ENCODE data around the gene SLC16A4.

DNA sequence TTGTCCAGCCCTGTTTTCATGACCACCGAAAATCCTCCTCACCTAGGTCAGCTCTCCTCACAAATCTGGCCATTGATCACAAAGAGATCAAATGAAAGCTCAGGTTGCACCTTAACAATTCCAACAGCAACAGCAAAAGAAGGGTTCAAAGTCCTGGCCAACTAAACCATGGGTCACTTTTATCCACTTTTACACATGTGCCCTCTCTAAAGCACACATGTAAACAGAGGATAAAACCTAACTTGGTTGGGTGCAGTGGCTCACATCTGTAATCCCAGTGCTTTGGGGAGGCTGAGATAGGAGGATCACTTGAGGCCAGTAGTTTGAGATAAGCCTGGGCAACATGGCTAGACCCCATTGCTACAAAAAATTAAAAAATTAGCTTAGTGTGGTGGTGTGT lies 55.6 kb downstream of the SLC16A4 start:
- TF ChIP-seq, protein P1, sequence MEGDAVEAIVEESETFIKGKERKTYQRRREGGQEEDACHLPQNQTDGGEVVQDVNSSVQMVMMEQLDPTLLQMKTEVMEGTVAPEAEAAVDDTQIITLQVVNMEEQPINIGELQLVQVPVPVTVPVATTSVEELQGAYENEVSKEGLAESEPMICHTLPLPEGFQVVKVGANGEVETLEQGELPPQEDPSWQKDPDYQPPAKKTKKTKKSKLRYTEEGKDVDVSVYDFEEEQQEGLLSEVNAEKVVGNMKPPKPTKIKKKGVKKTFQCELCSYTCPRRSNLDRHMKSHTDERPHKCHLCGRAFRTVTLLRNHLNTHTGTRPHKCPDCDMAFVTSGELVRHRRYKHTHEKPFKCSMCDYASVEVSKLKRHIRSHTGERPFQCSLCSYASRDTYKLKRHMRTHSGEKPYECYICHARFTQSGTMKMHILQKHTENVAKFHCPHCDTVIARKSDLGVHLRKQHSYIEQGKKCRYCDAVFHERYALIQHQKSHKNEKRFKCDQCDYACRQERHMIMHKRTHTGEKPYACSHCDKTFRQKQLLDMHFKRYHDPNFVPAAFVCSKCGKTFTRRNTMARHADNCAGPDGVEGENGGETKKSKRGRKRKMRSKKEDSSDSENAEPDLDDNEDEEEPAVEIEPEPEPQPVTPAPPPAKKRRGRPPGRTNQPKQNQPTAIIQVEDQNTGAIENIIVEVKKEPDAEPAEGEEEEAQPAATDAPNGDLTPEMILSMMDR (IDR thresholded peaks at IDR 0.05): no peak
- no peak for TF ChIP-seq CHD2 (IDR thresholded peaks at IDR 0.05; ENCODE audit: low read length, partially characterized antibody)
- TF ChIP-seq POLR2AphosphoS5 (IDR thresholded peaks at IDR 0.05; ENCODE audit: low read depth, low read length): no peak
- TF ChIP-seq EZH2phosphoT487 (IDR thresholded peaks at IDR 0.05; ENCODE audit: borderline replicate concordance, low read depth): no peak
- no peak for TF ChIP-seq SIN3A (IDR thresholded peaks at IDR 0.05; ENCODE audit: borderline replicate concordance, low read depth, low read length)
- TF ChIP-seq ELF1 (IDR thresholded peaks at IDR 0.05): no peak
- TF ChIP-seq, protein P2, sequence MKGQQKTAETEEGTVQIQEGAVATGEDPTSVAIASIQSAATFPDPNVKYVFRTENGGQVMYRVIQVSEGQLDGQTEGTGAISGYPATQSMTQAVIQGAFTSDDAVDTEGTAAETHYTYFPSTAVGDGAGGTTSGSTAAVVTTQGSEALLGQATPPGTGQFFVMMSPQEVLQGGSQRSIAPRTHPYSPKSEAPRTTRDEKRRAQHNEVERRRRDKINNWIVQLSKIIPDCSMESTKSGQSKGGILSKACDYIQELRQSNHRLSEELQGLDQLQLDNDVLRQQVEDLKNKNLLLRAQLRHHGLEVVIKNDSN (IDR thresholded peaks at IDR 0.05; ENCODE audit: borderline replicate concordance, low read depth): no peak
- TF ChIP-seq, protein P3, sequence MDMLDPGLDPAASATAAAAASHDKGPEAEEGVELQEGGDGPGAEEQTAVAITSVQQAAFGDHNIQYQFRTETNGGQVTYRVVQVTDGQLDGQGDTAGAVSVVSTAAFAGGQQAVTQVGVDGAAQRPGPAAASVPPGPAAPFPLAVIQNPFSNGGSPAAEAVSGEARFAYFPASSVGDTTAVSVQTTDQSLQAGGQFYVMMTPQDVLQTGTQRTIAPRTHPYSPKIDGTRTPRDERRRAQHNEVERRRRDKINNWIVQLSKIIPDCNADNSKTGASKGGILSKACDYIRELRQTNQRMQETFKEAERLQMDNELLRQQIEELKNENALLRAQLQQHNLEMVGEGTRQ (IDR thresholded peaks at IDR 0.05; ENCODE audit: borderline replicate concordance, low read depth, low read length): no peak
- no peak for TF ChIP-seq NFIC (IDR thresholded peaks at IDR 0.05; ENCODE audit: borderline replicate concordance)
- no peak for TF ChIP-seq MXI1 (IDR thresholded peaks at IDR 0.05; ENCODE audit: low read depth, low read length)
- TF ChIP-seq FOXJ3 (CRISPR knock-in tag; IDR thresholded peaks at IDR 0.05): no peak
- TF ChIP-seq TAF1 (IDR thresholded peaks at IDR 0.05; ENCODE audit: borderline replicate concordance, low read depth, low read length): no peak
- TF ChIP-seq NRF1 (IDR thresholded peaks at IDR 0.05; ENCODE audit: low read depth, low read length): no peak

Measured in SK-N-SH (cell line).